H9 (cell line): ENCODE results near the gene PREP. TPM values are rescaled to one million over a fixed set of nuclear protein-coding genes. Genes with fewer than 3 reads are reported as not detected.

Source experiments
- DNase-seq: peaks from one replicate; pipeline ENCODE4 v3.0.0-alpha.2; 2017
- H2AFZ ChIP-seq: one replicate; pipeline ENCODE4 v1.6.1; 2013; ENCODE audit warnings: mild to moderate bottlenecking, low read length, control low read depth, moderate library complexity
- H2AK5ac ChIP-seq: 2 replicates; pipeline ENCODE4 v1.6.1; 2013; ENCODE audit warnings: low read length, control low read depth, mixed read lengths; ENCODE audit not compliant: insufficient read length
- H2BK120ac ChIP-seq: one replicate; pipeline ENCODE4 v1.6.1; 2013; ENCODE audit warnings: low read depth, mild to moderate bottlenecking, low read length, control low read depth, inconsistent platforms; ENCODE audit not compliant: poor library complexity, severe bottlenecking
- H2BK12ac ChIP-seq: 2 replicates; pipeline ENCODE4 v1.6.1; 2013; ENCODE audit warnings: low read length, control low read depth, mixed read lengths, low read depth; ENCODE audit not compliant: insufficient read length
- H2BK15ac ChIP-seq: 2 replicates; pipeline ENCODE4 v1.6.1; 2013; ENCODE audit warnings: low read depth, low read length, control low read depth
- H2BK20ac ChIP-seq: one replicate; pipeline ENCODE4 v1.6.1; 2013; ENCODE audit warnings: low read depth, mild to moderate bottlenecking, low read length, control low read depth, inconsistent platforms; ENCODE audit not compliant: poor library complexity, severe bottlenecking
- H2BK5ac ChIP-seq: 2 replicates; pipeline ENCODE4 v1.6.1; 2013; ENCODE audit warnings: low read length, control low read depth, mixed read lengths; ENCODE audit not compliant: insufficient read length
- H3K14ac ChIP-seq: 2 replicates; pipeline ENCODE4 v1.6.1; 2013; ENCODE audit warnings: low read length, control low read depth; ENCODE audit not compliant: insufficient read depth
- H3K18ac ChIP-seq: 2 replicates; pipeline ENCODE4 v1.6.1; 2013; ENCODE audit warnings: low read depth, mild to moderate bottlenecking, mixed read lengths, low read length, control low read depth; ENCODE audit not compliant: insufficient read length
- H3K23ac ChIP-seq: 2 replicates; pipeline ENCODE4 v1.6.1; 2013; ENCODE audit warnings: low read length, control low read depth, mixed read lengths, low read depth; ENCODE audit not compliant: insufficient read length
- H3K23me2 ChIP-seq: 2 replicates; pipeline ENCODE4 v1.6.1; 2013; ENCODE audit warnings: low read depth, mild to moderate bottlenecking, mixed read lengths, low read length, control low read depth; ENCODE audit not compliant: insufficient read length, poor library complexity, severe bottlenecking
- H3K27ac ChIP-seq: 2 replicates; pipeline ENCODE4 v1.5.1; 2013; ENCODE audit warnings: low read length, control low read depth, mixed read lengths, low read depth; ENCODE audit not compliant: insufficient read length
- H3K27me3 ChIP-seq: 2 replicates; pipeline ENCODE4 v1.6.1; 2013; ENCODE audit warnings: low read length, control low read depth, inconsistent platforms; ENCODE audit not compliant: insufficient read depth
- H3K4ac ChIP-seq: 2 replicates; pipeline ENCODE4 v1.6.1; 2013; ENCODE audit warnings: low read depth, mild to moderate bottlenecking, control low read depth, inconsistent platforms, low read length, moderate library complexity
- H3K4me1 ChIP-seq: 2 replicates; pipeline ENCODE4 v1.6.1; 2013; ENCODE audit warnings: low read length, control low read depth, inconsistent platforms; ENCODE audit not compliant: insufficient read depth
- H3K4me2 ChIP-seq: 2 replicates; pipeline ENCODE4 v1.6.1; 2013; ENCODE audit warnings: low read length, control low read depth, mixed read lengths; ENCODE audit not compliant: insufficient read length, insufficient read depth
- H3K56ac ChIP-seq: 2 replicates; pipeline ENCODE4 v1.6.1; 2013; ENCODE audit warnings: low read depth, mild to moderate bottlenecking, mixed read lengths, low read length, control low read depth; ENCODE audit not compliant: insufficient read length
- H3K79me1 ChIP-seq: 2 replicates; pipeline ENCODE4 v1.6.1; 2013; ENCODE audit warnings: low read depth, mild to moderate bottlenecking, moderate library complexity, low read length, control low read depth, inconsistent platforms; ENCODE audit not compliant: insufficient read depth, poor library complexity, severe bottlenecking
- H3K79me2 ChIP-seq: 2 replicates; pipeline ENCODE4 v1.6.1; 2013; ENCODE audit warnings: low read length, control low read depth, inconsistent platforms; ENCODE audit not compliant: insufficient read depth
- H3K9ac ChIP-seq: 2 replicates; pipeline ENCODE4 v1.6.1; 2013; ENCODE audit warnings: low read length, control low read depth, mixed read lengths; ENCODE audit not compliant: insufficient read length; ENCODE audit errors: extremely low read depth
- H3K9me3 ChIP-seq: one replicate; pipeline ENCODE4 v1.6.1; 2013; ENCODE audit warnings: low read depth, low read length, inconsistent platforms; ENCODE audit not compliant: control insufficient read depth
- H3T11ph ChIP-seq: one replicate; pipeline ENCODE4 v1.6.1; 2013; ENCODE audit warnings: mild to moderate bottlenecking, low read length, control low read depth, inconsistent platforms
- H4K20me1 ChIP-seq: one replicate; pipeline ENCODE4 v1.6.1; 2013; ENCODE audit not compliant: control insufficient read depth, insufficient read length, insufficient read depth
- H4K5ac ChIP-seq: 2 replicates; pipeline ENCODE4 v1.6.1; 2013; ENCODE audit warnings: low read depth, mild to moderate bottlenecking, mixed read lengths, low read length, control low read depth; ENCODE audit not compliant: insufficient read length
- H4K8ac ChIP-seq: replicated peaks from 2 replicates; pipeline ENCODE4 v1.6.1; 2013; ENCODE audit warnings: low read length, control low read depth, mixed read lengths, low read depth; ENCODE audit not compliant: insufficient read length
- H4K91ac ChIP-seq: 2 replicates; pipeline ENCODE4 v1.6.1; 2013; ENCODE audit warnings: low read depth, mild to moderate bottlenecking, moderate library complexity, mixed read lengths, low read length, control low read depth; ENCODE audit not compliant: insufficient read length
- H3K27ac Mint-ChIP-seq, 3 experiments: 2 replicates in 2 of 3; 3 replicates in 1 of 3; pipeline ENCODE4 v1.8.0; 2020 to 2021; ENCODE audit warnings: mixed read lengths in 3 of 3, mild to moderate bottlenecking in 1 of 3, moderate library complexity in 1 of 3
- H3K27me3 Mint-ChIP-seq: 2 replicates; pipeline ENCODE4 v1.8.0; 2021; ENCODE audit warnings: low read depth, mild to moderate bottlenecking, moderate library complexity, mixed read lengths
- H3K36me3 Mint-ChIP-seq, 3 experiments: 2 replicates in 2 of 3; 3 replicates in 1 of 3; pipeline ENCODE4 v1.8.0; 2020 to 2021; ENCODE audit warnings: low read depth in 3 of 3, mixed read lengths in 3 of 3; ENCODE audit not compliant: insufficient read depth in 1 of 3
- H3K4me1 Mint-ChIP-seq, 2 experiments: 2 replicates each; pipeline ENCODE4 v1.8.0; 2020; ENCODE audit warnings: mixed read lengths in 2 of 2
- H3K4me3 Mint-ChIP-seq, 2 experiments: 2 replicates in 1 of 2; 3 replicates in 1 of 2; pipeline ENCODE4 v1.8.0; 2020 to 2021; ENCODE audit warnings: mild to moderate bottlenecking in 2 of 2, mixed read lengths in 2 of 2, moderate library complexity in 1 of 2
- H3K9me3 Mint-ChIP-seq, 2 experiments: 2 replicates in 1 of 2; 3 replicates in 1 of 2; pipeline ENCODE4 v1.8.0; 2020; ENCODE audit warnings: mild to moderate bottlenecking in 2 of 2, mixed read lengths in 2 of 2, moderate library complexity in 1 of 2
- WGBS: extraction: QIAGEN DNeasy Blood & Tissue Kit; methylation state at CpG from one replicate; pipeline ENCODE4 v1.1.7; 2013; ENCODE audit warnings: missing lambda C conversion rate, low lambda C conversion rate, mixed read lengths; ENCODE audit not compliant: insufficient read length; ENCODE audit errors: extremely low coverage; 5-methylcytosine and 5-hydroxymethylcytosine counted together
- total RNA-seq: library from RNA; stranded (reverse); gene quantifications from 2 replicates; pipeline ENCODE4 v1.2.1, GENCODE V29; 2021
- TF ChIP-seq, protein P1 (sequence below): fragments of 200-600 bp; sonication (generic); conservative IDR thresholded peaks from 3 replicates; pipeline ENCODE4 v1.8.0; 2021; ENCODE audit warnings: antibody characterized with exemption, mild to moderate bottlenecking

Gene PREP
- total RNA-seq, 1 experiment from 2014 or later: 54.0 TPM

DNA sequence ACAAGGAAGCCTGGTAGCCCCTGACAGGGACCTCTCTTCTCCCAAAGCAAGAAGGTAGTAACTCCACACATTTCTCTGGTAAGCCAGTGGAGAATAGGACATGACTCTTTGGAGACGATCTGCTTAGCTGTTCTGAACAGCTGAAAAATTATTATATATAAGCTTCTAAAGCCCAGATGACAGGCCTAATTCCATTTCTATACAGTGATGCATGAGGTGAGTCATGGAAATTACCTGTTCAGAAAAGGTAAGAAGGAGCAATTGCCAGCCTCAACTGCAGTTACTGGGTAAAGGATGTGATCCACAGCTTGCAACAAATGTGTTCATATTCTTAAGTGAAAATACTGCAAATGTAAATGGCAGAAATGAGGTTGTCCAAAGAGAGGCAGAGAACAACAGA lies 54.0 kb downstream of the PREP start:
- Mint-ChIP-seq H3K27ac (no peak overlapping the region), H3K4me1 (no peaks in the 10 kb centered on the region), H3K36me3 (peaks cover 22 to 40% (median 39%) of the 10 kb centered on the region in 3 experiments; a peak in 6 of 7 replicates), H3K4me3 (no peak overlapping the region), H3K27me3 (no peaks in the 10 kb centered on the region), H3K9me3 (peaks cover 2% of the 10 kb centered on the region in 2 experiments; a peak in 3 of 5 replicates)
- H3K27ac ChIP-seq: no peak overlapping the region
- no peak overlapping the region for H3K4me2 ChIP-seq
- H3K79me1 ChIP-seq: no peaks in the 10 kb centered on the region
- H3K14ac ChIP-seq: no peak overlapping the region
- no peak overlapping the region for H2AK5ac ChIP-seq
- H4K91ac ChIP-seq: no peak overlapping the region
- no peak overlapping the region for H4K5ac ChIP-seq
- H2BK15ac ChIP-seq: no peak overlapping the region
- H2AFZ ChIP-seq: no peak overlapping the region
- no peaks in the 10 kb centered on the region for H3K79me2 ChIP-seq
- no peak overlapping the region for H2BK120ac ChIP-seq
- WGBS: no CpG with 5 or more reads among the region's 1 CpG
- no peaks in the 10 kb centered on the region for H3K27me3 ChIP-seq
- no peak overlapping the region for H2BK12ac ChIP-seq
- H3K18ac ChIP-seq: no peak overlapping the region
- TF ChIP-seq, protein P1, sequence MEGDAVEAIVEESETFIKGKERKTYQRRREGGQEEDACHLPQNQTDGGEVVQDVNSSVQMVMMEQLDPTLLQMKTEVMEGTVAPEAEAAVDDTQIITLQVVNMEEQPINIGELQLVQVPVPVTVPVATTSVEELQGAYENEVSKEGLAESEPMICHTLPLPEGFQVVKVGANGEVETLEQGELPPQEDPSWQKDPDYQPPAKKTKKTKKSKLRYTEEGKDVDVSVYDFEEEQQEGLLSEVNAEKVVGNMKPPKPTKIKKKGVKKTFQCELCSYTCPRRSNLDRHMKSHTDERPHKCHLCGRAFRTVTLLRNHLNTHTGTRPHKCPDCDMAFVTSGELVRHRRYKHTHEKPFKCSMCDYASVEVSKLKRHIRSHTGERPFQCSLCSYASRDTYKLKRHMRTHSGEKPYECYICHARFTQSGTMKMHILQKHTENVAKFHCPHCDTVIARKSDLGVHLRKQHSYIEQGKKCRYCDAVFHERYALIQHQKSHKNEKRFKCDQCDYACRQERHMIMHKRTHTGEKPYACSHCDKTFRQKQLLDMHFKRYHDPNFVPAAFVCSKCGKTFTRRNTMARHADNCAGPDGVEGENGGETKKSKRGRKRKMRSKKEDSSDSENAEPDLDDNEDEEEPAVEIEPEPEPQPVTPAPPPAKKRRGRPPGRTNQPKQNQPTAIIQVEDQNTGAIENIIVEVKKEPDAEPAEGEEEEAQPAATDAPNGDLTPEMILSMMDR: no peak
- no peak overlapping the region for H3K4ac ChIP-seq
- no peak overlapping the region for H4K8ac ChIP-seq
- no peak overlapping the region for H3K9ac ChIP-seq
- no peak for DNase-seq
- no peak overlapping the region for H3T11ph ChIP-seq
- H3K4me1 ChIP-seq: no peaks in the 10 kb centered on the region
- no peak overlapping the region for H2BK20ac ChIP-seq
- no peaks in the 10 kb centered on the region for H4K20me1 ChIP-seq
- H2BK5ac ChIP-seq: no peak overlapping the region
- H3K56ac ChIP-seq: no peak overlapping the region
- H3K23me2 ChIP-seq: no peaks in the 10 kb centered on the region
- H3K23ac ChIP-seq: no peak overlapping the region
- H3K9me3 ChIP-seq: no peaks in the 10 kb centered on the region
